DND-41 (cell line): ENCODE results near the gene USP34.
A peak's percentile ranks its signal among the peaks of the same experiment; 100 is the strongest.

Source experiments
- ATAC-seq: fragments of 200-7000 bp; cut with Tn5 transposase; 3 replicates; pipeline ENCODE4 v1.9.1; 2021; ENCODE audit warnings: low read depth; ENCODE audit not compliant: insufficient read depth
- DNase-seq: peaks from one replicate; pipeline ENCODE4 v3.0.0-alpha.2; 2020
- H2AFZ ChIP-seq: 2 replicates; pipeline ENCODE4 v1.6.0; 2012; ENCODE audit warnings: low read depth, low read length
- H3K27ac ChIP-seq: 2 replicates; pipeline ENCODE4 v1.5.1; 2012; ENCODE audit warnings: low read length, inconsistent platforms
- H3K27me3 ChIP-seq: fragments of 200-600 bp; sonication (generic); 2 replicates; pipeline ENCODE4 v1.6.0; 2012; ENCODE audit warnings: low read length, mild to moderate bottlenecking, inconsistent platforms; ENCODE audit not compliant: insufficient read depth, poor library complexity
- H3K36me3 ChIP-seq: 2 replicates; pipeline ENCODE4 v1.5.1; 2012; ENCODE audit warnings: low read length, inconsistent platforms; ENCODE audit not compliant: insufficient read depth
- H3K4me1 ChIP-seq: 2 replicates; pipeline ENCODE4 v1.5.1; 2012; ENCODE audit warnings: mild to moderate bottlenecking, low read length; ENCODE audit not compliant: insufficient read depth
- H3K4me2 ChIP-seq: 2 replicates; pipeline ENCODE4 v1.6.0; 2012; ENCODE audit warnings: mild to moderate bottlenecking, moderate library complexity, low read length, inconsistent platforms; ENCODE audit not compliant: insufficient read depth
- H3K4me3 ChIP-seq, 2 experiments: fragments of 200-600 bp in 1 of 2; shearing (Covaris generic) in 1 of 2; 2 replicates each; pipeline ENCODE4 v1.5.1; 2012 to 2016; ENCODE audit warnings: inconsistent platforms in 2 of 2, low read length in 2 of 2, mild to moderate bottlenecking in 2 of 2, low read depth in 1 of 2, moderate library complexity in 1 of 2
- H3K79me2 ChIP-seq: 2 replicates; pipeline ENCODE4 v1.6.0; 2012; ENCODE audit warnings: low read length, inconsistent platforms; ENCODE audit not compliant: insufficient read depth
- H3K9ac ChIP-seq: 2 replicates; pipeline ENCODE4 v1.6.0; 2012; ENCODE audit warnings: low read depth, mild to moderate bottlenecking, inconsistent platforms, low read length, moderate library complexity
- H3K9me3 ChIP-seq: 2 replicates; pipeline ENCODE4 v1.5.1; 2012; ENCODE audit warnings: low read length, moderate library complexity, mild to moderate bottlenecking, inconsistent platforms; ENCODE audit not compliant: insufficient read depth, severe bottlenecking
- H4K20me1 ChIP-seq: 2 replicates; pipeline ENCODE4 v1.6.0; 2012; ENCODE audit warnings: low read length; ENCODE audit not compliant: insufficient read depth
- EZH2 ChIP-seq: IDR thresholded peaks from 3 replicates; pipeline ENCODE4 v1.6.1; 2012; ENCODE audit warnings: borderline replicate concordance, low read depth, mild to moderate bottlenecking, moderate library complexity, low read length, inconsistent platforms; ENCODE audit not compliant: severe bottlenecking
- TF ChIP-seq, protein P1 (sequence below): IDR thresholded peaks from 2 replicates; pipeline ENCODE4 v1.5.1; 2012; ENCODE audit warnings: borderline replicate concordance, low read length, moderate library complexity, mild to moderate bottlenecking; ENCODE audit not compliant: poor library complexity, severe bottlenecking; ENCODE audit errors: extremely low read depth

Gene USP34

DNA sequence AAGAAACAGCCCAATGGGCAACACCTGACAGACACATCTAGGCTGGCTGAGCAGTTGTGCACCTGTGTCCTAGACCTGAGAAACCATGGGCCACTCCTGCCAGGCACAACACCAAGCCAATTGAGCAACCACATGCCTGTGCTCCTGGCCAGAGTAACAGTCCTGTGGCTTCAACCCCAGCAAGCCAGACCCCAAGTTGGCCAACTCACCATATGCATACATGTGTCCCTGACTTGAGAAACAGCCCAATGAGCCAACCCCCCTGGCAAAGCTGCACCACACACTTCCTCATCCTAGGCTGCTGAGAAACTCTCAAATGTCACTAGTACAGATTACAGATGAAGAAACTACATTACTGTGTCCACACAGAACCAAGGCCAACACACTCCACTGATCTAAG, 36.6 kb downstream of the USP34 start:
- no peak overlapping the region for H3K4me2 ChIP-seq
- peaks cover 40% of the 10 kb centered on the region for H4K20me1 ChIP-seq
- H3K79me2 ChIP-seq, result peaks cover 97% of the 10 kb centered on the region
- TF ChIP-seq EZH2, result no peak
- H3K27ac ChIP-seq, result no peak overlapping the region
- ATAC-seq (no peak), DNase-seq (no peak)
- no peak overlapping the region for H3K9ac ChIP-seq
- H3K36me3 ChIP-seq, result peaks cover 3% of the 10 kb centered on the region; the same call in 1 of the 2 replicates
- no peak overlapping the region for H3K4me3 ChIP-seq
- H3K4me1 ChIP-seq, result no peaks in the 10 kb centered on the region
- no peaks in the 10 kb centered on the region for H3K27me3 ChIP-seq
- H3K9me3 ChIP-seq, result peaks cover 5% of the 10 kb centered on the region
- H2AFZ ChIP-seq, result no peak overlapping the region

DNA sequence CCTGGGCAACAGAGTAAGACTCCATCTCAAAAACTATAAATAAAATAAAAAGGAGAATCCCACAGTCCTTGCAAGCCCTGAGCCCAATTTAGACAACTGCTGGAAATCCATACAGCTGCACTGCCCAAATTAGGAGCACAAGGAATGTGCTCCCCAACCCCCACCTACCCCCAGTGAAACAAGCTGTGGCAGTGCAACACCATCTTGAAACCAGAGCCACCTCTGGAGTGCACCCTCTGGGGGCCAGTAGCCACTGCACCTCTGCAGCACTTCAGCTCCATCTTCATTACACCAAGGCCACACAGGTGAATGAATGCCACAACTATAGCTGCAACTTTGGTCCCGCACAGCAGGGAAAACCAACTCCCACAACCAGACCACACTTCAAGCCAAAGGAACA, 37.3 kb downstream of the USP34 start:
- Histone ChIP-seq H3K36me3 (no peaks in the 10 kb centered on the region), H3K4me3 (no peak overlapping the region), H3K4me2 (no peak overlapping the region), H3K27ac (no peak overlapping the region), H3K79me2 (peaks cover 97% of the 10 kb centered on the region), H3K9ac (no peak overlapping the region), H3K4me1 (no peaks in the 10 kb centered on the region), H3K9me3 (peaks cover 5% of the 10 kb centered on the region), H2AFZ (no peak overlapping the region), H3K27me3 (no peaks in the 10 kb centered on the region), H4K20me1 (peaks cover 41% of the 10 kb centered on the region)
- TF ChIP-seq EZH2, result no peak
- TF ChIP-seq, protein P1, sequence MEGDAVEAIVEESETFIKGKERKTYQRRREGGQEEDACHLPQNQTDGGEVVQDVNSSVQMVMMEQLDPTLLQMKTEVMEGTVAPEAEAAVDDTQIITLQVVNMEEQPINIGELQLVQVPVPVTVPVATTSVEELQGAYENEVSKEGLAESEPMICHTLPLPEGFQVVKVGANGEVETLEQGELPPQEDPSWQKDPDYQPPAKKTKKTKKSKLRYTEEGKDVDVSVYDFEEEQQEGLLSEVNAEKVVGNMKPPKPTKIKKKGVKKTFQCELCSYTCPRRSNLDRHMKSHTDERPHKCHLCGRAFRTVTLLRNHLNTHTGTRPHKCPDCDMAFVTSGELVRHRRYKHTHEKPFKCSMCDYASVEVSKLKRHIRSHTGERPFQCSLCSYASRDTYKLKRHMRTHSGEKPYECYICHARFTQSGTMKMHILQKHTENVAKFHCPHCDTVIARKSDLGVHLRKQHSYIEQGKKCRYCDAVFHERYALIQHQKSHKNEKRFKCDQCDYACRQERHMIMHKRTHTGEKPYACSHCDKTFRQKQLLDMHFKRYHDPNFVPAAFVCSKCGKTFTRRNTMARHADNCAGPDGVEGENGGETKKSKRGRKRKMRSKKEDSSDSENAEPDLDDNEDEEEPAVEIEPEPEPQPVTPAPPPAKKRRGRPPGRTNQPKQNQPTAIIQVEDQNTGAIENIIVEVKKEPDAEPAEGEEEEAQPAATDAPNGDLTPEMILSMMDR, result no peak
- ATAC-seq (no peak), DNase-seq (no peak)

DNA sequence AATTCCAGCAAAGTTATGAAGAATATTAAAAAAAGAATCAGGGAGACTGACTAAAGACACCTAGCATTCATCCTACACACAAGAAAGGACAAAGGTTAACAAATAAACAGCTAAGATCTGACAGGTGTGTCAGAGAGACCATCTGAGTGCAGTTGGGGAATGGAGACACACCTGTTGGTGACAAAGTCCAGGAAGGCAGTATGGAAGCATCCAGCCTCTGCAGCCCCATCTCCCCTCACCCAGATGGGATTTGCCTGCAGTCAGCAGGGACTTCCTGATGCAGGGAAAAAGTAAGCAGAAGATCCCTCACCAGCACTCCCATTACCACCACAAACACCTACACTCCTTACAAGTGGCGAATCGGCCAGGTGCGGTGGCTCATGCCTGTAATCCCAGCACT, 37.9 kb downstream of the USP34 start:
- no peak overlapping the region for H3K4me2 ChIP-seq
- no peak overlapping the region for H3K4me3 ChIP-seq
- DNase-seq (no peak), ATAC-seq (no peak)
- TF ChIP-seq EZH2, result no peak
- TF ChIP-seq, protein P1, result no peak
- no peak overlapping the region for H3K9ac ChIP-seq
- peaks cover 46% of the 10 kb centered on the region for H4K20me1 ChIP-seq
- peaks cover 97% of the 10 kb centered on the region for H3K79me2 ChIP-seq
- H3K27me3 ChIP-seq, result no peaks in the 10 kb centered on the region
- H3K27ac ChIP-seq, result peak overlapping the region; percentile 14; the same call in 1 of the 2 replicates
- no peaks in the 10 kb centered on the region for H3K4me1 ChIP-seq
- peaks cover 4% of the 10 kb centered on the region for H3K9me3 ChIP-seq
- no peaks in the 10 kb centered on the region for H3K36me3 ChIP-seq
- no peak overlapping the region for H2AFZ ChIP-seq

DNA sequence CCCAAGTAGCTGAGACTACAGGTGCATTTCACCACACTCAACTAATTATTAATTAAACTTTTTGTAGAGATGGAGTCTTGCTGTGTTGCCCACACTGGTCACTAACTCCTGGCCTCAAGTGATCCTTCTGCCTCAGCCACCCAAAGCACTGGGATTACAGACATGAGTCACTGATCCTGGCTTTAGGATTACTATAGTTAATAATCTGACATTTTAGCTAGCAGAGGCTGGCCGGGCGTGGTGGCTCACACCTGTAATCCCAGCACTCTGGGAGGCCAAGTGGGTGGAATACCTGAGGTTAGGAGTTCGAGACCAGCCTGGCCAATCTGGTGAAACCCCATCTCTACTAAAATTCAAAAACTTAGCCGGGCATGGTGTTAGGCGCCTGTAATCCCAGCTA, 39.5 kb downstream of the USP34 start:
- no peaks in the 10 kb centered on the region for H3K9me3 ChIP-seq
- H3K79me2 ChIP-seq, result peaks cover 97% of the 10 kb centered on the region
- no peak overlapping the region for H3K9ac ChIP-seq
- DNase-seq (no peak), ATAC-seq (no peak)
- H3K36me3 ChIP-seq, result no peaks in the 10 kb centered on the region
- TF ChIP-seq, protein P1, result no peak
- no peak for TF ChIP-seq EZH2
- no peak overlapping the region for H3K4me2 ChIP-seq
- H3K27ac ChIP-seq, result no peak overlapping the region
- peaks cover 54% of the 10 kb centered on the region for H4K20me1 ChIP-seq
- H3K27me3 ChIP-seq, result no peaks in the 10 kb centered on the region
- H3K4me1 ChIP-seq, result no peaks in the 10 kb centered on the region
- H2AFZ ChIP-seq, result no peak overlapping the region
- no peak overlapping the region for H3K4me3 ChIP-seq
